Mammary epithelial cell (primary cell): Measurements from ENCODE around the gene RSRC2.

Experiments
- EZH2 ChIP-seq: IDR thresholded peaks from 2 replicates; pipeline ENCODE4 v1.6.1; 2012; ENCODE audit warnings: low read length, inconsistent platforms, borderline replicate concordance
- TF ChIP-seq, protein P1 (sequence below), 2 donors: IDR thresholded peaks in 1 of 2; conservative IDR thresholded peaks in 1 of 2; 2 replicates each; pipeline ENCODE4 v1.5.1; 2011 to 2012; ENCODE audit warnings: inconsistent platforms in 2 of 2, low read length in 2 of 2, mild to moderate bottlenecking in 2 of 2, control low read depth in 1 of 2, low read depth in 1 of 2; ENCODE audit not compliant: insufficient read depth in 1 of 2; ENCODE audit errors: extremely low read depth in 1 of 2

DNA sequence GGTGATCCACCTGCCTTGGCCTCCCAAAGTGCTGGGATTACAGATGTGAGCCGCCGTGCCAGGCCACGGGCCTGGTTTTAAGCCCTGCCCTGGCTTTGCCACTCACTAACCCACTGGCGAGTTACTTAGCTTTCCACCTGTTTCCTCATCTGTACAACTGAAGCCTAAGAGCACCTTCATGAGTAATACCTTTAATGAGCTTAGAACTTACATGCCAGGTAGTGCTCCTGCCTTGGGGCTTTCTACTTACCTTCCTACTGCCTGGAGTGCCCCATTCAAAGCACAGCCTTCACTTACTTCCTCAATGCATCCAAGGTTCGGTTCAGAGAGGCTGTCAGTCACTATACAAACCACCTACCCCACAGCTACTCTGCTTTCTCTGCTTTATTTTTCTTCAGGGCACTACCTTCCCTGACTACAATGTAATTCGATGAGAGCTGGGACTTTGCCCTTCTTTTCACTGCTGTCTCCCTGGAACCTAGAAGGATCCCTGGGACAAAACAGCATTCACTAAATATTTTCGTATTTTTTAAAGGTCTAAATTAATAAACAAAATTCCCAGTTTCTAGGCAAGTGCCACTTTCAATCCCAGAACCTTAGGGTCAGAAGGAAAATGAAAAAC lies 39.8 kb downstream of the RSRC2 start:
- TF ChIP-seq, protein P1, sequence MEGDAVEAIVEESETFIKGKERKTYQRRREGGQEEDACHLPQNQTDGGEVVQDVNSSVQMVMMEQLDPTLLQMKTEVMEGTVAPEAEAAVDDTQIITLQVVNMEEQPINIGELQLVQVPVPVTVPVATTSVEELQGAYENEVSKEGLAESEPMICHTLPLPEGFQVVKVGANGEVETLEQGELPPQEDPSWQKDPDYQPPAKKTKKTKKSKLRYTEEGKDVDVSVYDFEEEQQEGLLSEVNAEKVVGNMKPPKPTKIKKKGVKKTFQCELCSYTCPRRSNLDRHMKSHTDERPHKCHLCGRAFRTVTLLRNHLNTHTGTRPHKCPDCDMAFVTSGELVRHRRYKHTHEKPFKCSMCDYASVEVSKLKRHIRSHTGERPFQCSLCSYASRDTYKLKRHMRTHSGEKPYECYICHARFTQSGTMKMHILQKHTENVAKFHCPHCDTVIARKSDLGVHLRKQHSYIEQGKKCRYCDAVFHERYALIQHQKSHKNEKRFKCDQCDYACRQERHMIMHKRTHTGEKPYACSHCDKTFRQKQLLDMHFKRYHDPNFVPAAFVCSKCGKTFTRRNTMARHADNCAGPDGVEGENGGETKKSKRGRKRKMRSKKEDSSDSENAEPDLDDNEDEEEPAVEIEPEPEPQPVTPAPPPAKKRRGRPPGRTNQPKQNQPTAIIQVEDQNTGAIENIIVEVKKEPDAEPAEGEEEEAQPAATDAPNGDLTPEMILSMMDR (conservative IDR thresholded peaks at IDR 0.05 in 1 of 2, IDR thresholded peaks at IDR 0.05 in 1 of 2; ENCODE audit: extremely low read depth in 1 of 2, insufficient read depth in 1 of 2, low read depth in 1 of 2, low read length in 2 of 2): no peak
- no peak for TF ChIP-seq EZH2
